A549 (cell line): Measurements from ENCODE around the gene PRSS12. TPM values are rescaled to one million over a fixed set of nuclear protein-coding genes. Genes with fewer than 3 reads are reported as not detected.

Source experiments
- ATAC-seq, 2 experiments: fragments of 200-7000 bp in 1 of 2; fragments of >200 bp in 1 of 2; cut with Nextera tagmentation in 1 of 2; cut with Tn5 transposase in 1 of 2; 3 replicates each; pipeline versions ENCODE4 v1.8.0 to v1.9.1; 2018 to 2020; ENCODE audit warnings: mild to moderate bottlenecking in 1 of 2, moderate library complexity in 1 of 2
- CTCF ChIA-PET: fragments of 300-600 bp; sonication (Branson Sonifier 250); formaldehyde crosslinking; extraction: SDS; loops from one replicate; lab custom pipeline; 2021; ENCODE audit warnings: antibody characterized with exemption, inconsistent platforms; lab: Yijun Ruan, JAX
- POLR2A ChIA-PET: fragments of 350-600 bp; formaldehyde crosslinking; extraction: SDS; loops from one replicate; lab custom pipeline; 2021; ENCODE audit warnings: antibody characterized with exemption, inconsistent platforms; lab: Yijun Ruan, JAX
- DNase-seq, 2 experiments: peaks; one replicate each; pipeline versions ENCODE4 v3.0.0 to v3.0.0-alpha.2; 2011 to 2016; ENCODE audit warnings: low read depth in 1 of 2, low spot score in 1 of 2
- FAIRE-seq: peaks from 2 replicates; lab custom pipeline; 2011; peaks lifted over from hg19 to GRCh38; lab: Jason Lieb, UNC
- H3K27ac ChIP-seq, 2 experiments: fragments of >200 bp; sonication (Bioruptor Twin); formaldehyde crosslinking; 3 replicates each; pipeline ENCODE4 v1.5.1; 2016 to 2017
- H3K4me1 ChIP-seq: fragments of >200 bp; sonication (Bioruptor Twin); formaldehyde crosslinking; 3 replicates; pipeline ENCODE4 v1.6.1; 2016
- H3K4me2 ChIP-seq: fragments of >200 bp; sonication (Bioruptor Twin); formaldehyde crosslinking; 3 replicates; pipeline ENCODE4 v1.6.1; 2016
- H3K4me3 ChIP-seq: fragments of >200 bp; sonication (Bioruptor Twin); formaldehyde crosslinking; 3 replicates; pipeline ENCODE4 v1.5.1; 2016
- H3K9me3 ChIP-seq: fragments of >200 bp; sonication (Bioruptor Twin); formaldehyde crosslinking; 3 replicates; pipeline ENCODE4 v1.6.1; 2016
- CBX8 ChIP-seq: fragments of 200-600 bp; sonication (generic); IDR thresholded peaks from 2 replicates; pipeline ENCODE4 v1.6.1; 2016
- CHD4 ChIP-seq: fragments of 200-600 bp; sonication (generic); IDR thresholded peaks from 2 replicates; pipeline ENCODE4 v1.6.1; 2016; ENCODE audit warnings: antibody characterized with exemption, mild to moderate bottlenecking, borderline replicate concordance
- FOSB ChIP-seq: fragments of 250-450 bp; sonication (Bioruptor Pico); IDR thresholded peaks from 2 replicates; pipeline ENCODE4 v1.5.0; 2020; ENCODE audit warnings: mild to moderate bottlenecking, moderate library complexity
- FOSL2 ChIP-seq, 2 experiments: fragments of 450-650 bp in 1 of 2; fragments of >200 bp in 1 of 2; sonication (Bioruptor Twin) in 1 of 2; formaldehyde crosslinking; IDR thresholded peaks; 2 replicates each; pipeline versions ENCODE4 v1.5.0 to v1.6.1; 2016 to 2020; ENCODE audit warnings: mild to moderate bottlenecking in 1 of 2, moderate library complexity in 1 of 2
- HMGXB4 ChIP-seq: fragments of 250-450 bp; sonication (Bioruptor Pico); IDR thresholded peaks from 2 replicates; pipeline ENCODE4 v1.5.0; 2021; ENCODE audit warnings: mild to moderate bottlenecking, moderate library complexity, borderline replicate concordance
- HOXA7 ChIP-seq: fragments of 250-450 bp; sonication (Bioruptor Pico); IDR thresholded peaks from 2 replicates; pipeline ENCODE4 v1.5.0; 2020; ENCODE audit warnings: mild to moderate bottlenecking, moderate library complexity
- JUN ChIP-seq, 2 experiments: fragments of >200 bp; sonication (Bioruptor Twin); formaldehyde crosslinking; IDR thresholded peaks; 2 replicates in 1 of 2; 3 replicates in 1 of 2; pipeline ENCODE4 v1.6.1; 2016 to 2017
- NFE2L2 ChIP-seq: fragments of 150-350 bp; conservative IDR thresholded peaks from 2 replicates; pipeline ENCODE4 v1.6.1; 2014; ENCODE audit warnings: low read length
- NPAS2 ChIP-seq: fragments of 250-450 bp; sonication (Bioruptor Pico); IDR thresholded peaks from 2 replicates; pipeline ENCODE4 v1.8.0; 2022; ENCODE audit warnings: mild to moderate bottlenecking, moderate library complexity, borderline replicate concordance
- POLR2AphosphoS2 ChIP-seq: conservative IDR thresholded peaks from 2 replicates; pipeline ENCODE4 v1.6.1; 2012; ENCODE audit warnings: low read length, improper control_type of control experiment, inconsistent platforms
- RAD21 ChIP-seq, 2 experiments: fragments of >200 bp in 1 of 2; sonication (Bioruptor Twin) in 1 of 2; formaldehyde crosslinking in 1 of 2; IDR thresholded peaks in 1 of 2; conservative IDR thresholded peaks in 1 of 2; 2 replicates in 1 of 2; 3 replicates in 1 of 2; pipeline ENCODE4 v1.6.1; 2012 to 2018; ENCODE audit warnings: inconsistent platforms in 1 of 2
- WGBS: methylation state at CpG from one replicate; pipeline ENCODE4 v1.1.6; 2017; ENCODE audit errors: missing lambda C conversion rate; 5-methylcytosine and 5-hydroxymethylcytosine counted together
- polyA plus RNA-seq, 4 experiments: library from polyadenylated mRNA; depleted of rRNA in 3 of 4; stranded (reverse); fragments of >200 nt; fragmentation: RNase III in 1 of 4; extraction: RNeasy Plus Mini Kit Qiagen cat#74134 plus additional on column Dnase treatment in 1 of 4; gene quantifications; 2 replicates in 3 of 4; 3 replicates in 1 of 4; pipeline ENCODE4 v1.2.3, GENCODE V29; 2011 to 2017
- TF ChIP-seq, protein P1 (sequence below): fragments of >200 bp; sonication (Bioruptor Twin); formaldehyde crosslinking; IDR thresholded peaks from 3 replicates; pipeline ENCODE4 v1.6.1; 2016
- TF ChIP-seq, protein P2 (sequence below): fragments of >200 bp; sonication (Bioruptor Twin); formaldehyde crosslinking; IDR thresholded peaks from 3 replicates; pipeline ENCODE4 v1.5.1; 2016

Gene PRSS12
- polyA plus RNA-seq, 2 of the 4 experiments (the other 2 are of a cell fraction), result 0.34 to 0.36 TPM

- TF ChIP-seq, protein P1, sequence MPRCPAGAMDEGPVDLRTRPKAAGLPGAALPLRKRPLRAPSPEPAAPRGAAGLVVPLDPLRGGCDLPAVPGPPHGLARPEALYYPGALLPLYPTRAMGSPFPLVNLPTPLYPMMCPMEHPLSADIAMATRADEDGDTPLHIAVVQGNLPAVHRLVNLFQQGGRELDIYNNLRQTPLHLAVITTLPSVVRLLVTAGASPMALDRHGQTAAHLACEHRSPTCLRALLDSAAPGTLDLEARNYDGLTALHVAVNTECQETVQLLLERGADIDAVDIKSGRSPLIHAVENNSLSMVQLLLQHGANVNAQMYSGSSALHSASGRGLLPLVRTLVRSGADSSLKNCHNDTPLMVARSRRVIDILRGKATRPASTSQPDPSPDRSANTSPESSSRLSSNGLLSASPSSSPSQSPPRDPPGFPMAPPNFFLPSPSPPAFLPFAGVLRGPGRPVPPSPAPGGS, result peak; percentile 16; the same call in 1 of the 3 replicates
- TF ChIP-seq FOSL2 (IDR thresholded peaks at IDR 0.05), result no peak
- no peak for TF ChIP-seq FOSL2 (CRISPR knock-in tag; IDR thresholded peaks at IDR 0.05)
- peak in 1 of 2 experiments; percentile 10; a peak in 2 of 5 replicates for TF ChIP-seq JUN (IDR thresholded peaks at IDR 0.05)
- no peak for TF ChIP-seq CBX8
- TF ChIP-seq NPAS2 (CRISPR knock-in tag), result no peak
- peak in 1 of 2 experiments; percentile 45; a peak in 2 of 5 replicates for TF ChIP-seq RAD21 (conservative IDR thresholded peaks at IDR 0.05 in 1 of 2, IDR thresholded peaks at IDR 0.05 in 1 of 2)
- TF ChIP-seq, protein P2, sequence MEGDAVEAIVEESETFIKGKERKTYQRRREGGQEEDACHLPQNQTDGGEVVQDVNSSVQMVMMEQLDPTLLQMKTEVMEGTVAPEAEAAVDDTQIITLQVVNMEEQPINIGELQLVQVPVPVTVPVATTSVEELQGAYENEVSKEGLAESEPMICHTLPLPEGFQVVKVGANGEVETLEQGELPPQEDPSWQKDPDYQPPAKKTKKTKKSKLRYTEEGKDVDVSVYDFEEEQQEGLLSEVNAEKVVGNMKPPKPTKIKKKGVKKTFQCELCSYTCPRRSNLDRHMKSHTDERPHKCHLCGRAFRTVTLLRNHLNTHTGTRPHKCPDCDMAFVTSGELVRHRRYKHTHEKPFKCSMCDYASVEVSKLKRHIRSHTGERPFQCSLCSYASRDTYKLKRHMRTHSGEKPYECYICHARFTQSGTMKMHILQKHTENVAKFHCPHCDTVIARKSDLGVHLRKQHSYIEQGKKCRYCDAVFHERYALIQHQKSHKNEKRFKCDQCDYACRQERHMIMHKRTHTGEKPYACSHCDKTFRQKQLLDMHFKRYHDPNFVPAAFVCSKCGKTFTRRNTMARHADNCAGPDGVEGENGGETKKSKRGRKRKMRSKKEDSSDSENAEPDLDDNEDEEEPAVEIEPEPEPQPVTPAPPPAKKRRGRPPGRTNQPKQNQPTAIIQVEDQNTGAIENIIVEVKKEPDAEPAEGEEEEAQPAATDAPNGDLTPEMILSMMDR, result peak; percentile 43
- no peak for TF ChIP-seq HMGXB4 (CRISPR knock-in tag)
- peak; percentile 44; the same call in 1 of the 2 replicates for TF ChIP-seq HOXA7 (CRISPR knock-in tag)
- TF ChIP-seq POLR2AphosphoS2, result 0 out of 2 replicates have a peak, but pooled peaks have one; percentile 63
- Histone ChIP-seq H3K4me3 (peak overlapping the region; percentile 76), H3K9me3 (no peaks in the 10 kb centered on the region), H3K4me2 (peak overlapping the region; percentile 71), H3K4me1 (peaks cover 32% of the 10 kb centered on the region), H3K27ac (peak overlapping the region; percentile 87 to 100)
- ChIA-PET CTCF (no interaction called here), POLR2A (no interaction called here)
- DNase-seq (peak; percentile 18 to 71), ATAC-seq (peak in 1 of 2 experiments; percentile 29; a peak in 2 of 6 replicates), FAIRE-seq (no peak)
- 6% methylated on average over 2 of the region's 2 CpGs for WGBS
Observed at GRCh38 chr4:118280501-118281218, 72.1 kb downstream of the PRSS12 start.

DNA sequence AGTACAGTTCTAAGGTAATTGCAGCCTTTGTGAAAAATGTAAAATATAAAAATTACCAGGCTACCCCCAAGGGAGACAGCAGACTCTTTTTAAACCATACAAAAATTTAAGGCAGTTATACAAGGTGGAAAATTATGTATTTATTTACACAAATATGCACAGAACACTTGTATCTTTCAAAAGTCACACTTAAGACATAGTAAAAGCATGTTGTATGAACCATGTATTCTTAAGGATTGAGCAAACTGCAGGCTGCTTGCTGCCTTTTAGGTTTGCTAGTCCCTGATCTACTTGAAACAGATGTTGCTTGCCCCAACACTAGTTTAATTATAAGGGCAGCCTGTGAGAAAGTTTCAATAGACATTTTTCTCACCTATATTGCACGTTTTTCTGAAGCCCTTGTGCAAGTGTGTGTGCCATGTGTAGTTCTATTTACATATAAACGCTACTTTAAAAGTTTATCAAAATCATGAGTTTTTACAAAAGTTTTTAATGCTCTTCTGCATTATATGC, 72.8 kb downstream of the PRSS12 start:
- FAIRE-seq (no peak), DNase-seq (no peak), ATAC-seq (no peak)
- no peaks in the 10 kb centered on the region for H3K9me3 ChIP-seq
- POLR2A ChIA-PET, result no interaction called here
- CTCF ChIA-PET, result no interaction called here
- WGBS, result 2% methylated on average over 2 of the region's 2 CpGs
- H3K4me1 ChIP-seq, result peaks cover 32% of the 10 kb centered on the region
- H3K27ac ChIP-seq, result peak overlapping the region; percentile 87 to 100
- H3K4me2 ChIP-seq, result peak overlapping the region; percentile 71
- TF ChIP-seq CHD4 (no peak), NFE2L2 (no peak), JUN (IDR thresholded peaks at IDR 0.05) (peak in 1 of 2 experiments; percentile 28; a peak in 1 of 5 replicates), FOSB (CRISPR knock-in tag) (peak; percentile 24; the same call in 1 of the 2 replicates)
- TF ChIP-seq, protein P2, result no peak
- TF ChIP-seq, protein P1, result no peak
- H3K4me3 ChIP-seq, result peak overlapping the region; percentile 76
